Endothelial cell of umbilical vein (primary cell): ENCODE measurements around the gene ZC3H13.

Experiments used
- EZH2 ChIP-seq: IDR thresholded peaks from 2 replicates; pipeline ENCODE4 v1.6.1; 2012; ENCODE audit warnings: borderline replicate concordance, low read depth, mild to moderate bottlenecking, moderate library complexity, low read length, inconsistent platforms; ENCODE audit not compliant: severe bottlenecking
- JUN ChIP-seq: IDR thresholded peaks from 2 replicates; pipeline ENCODE4 v1.6.1; 2011; ENCODE audit warnings: borderline replicate concordance, low read depth; ENCODE audit not compliant: insufficient read length, insufficient read depth
- MYC ChIP-seq: IDR thresholded peaks from one replicate; pipeline ENCODE4 v1.6.1; 2011; ENCODE audit warnings: mild to moderate bottlenecking, low read depth, low read length
- POLR2A ChIP-seq: IDR thresholded peaks from 2 replicates; pipeline ENCODE4 v1.6.1; 2012; ENCODE audit warnings: low read depth, mild to moderate bottlenecking, control low read depth, low read length
- POLR2AphosphoS5 ChIP-seq: IDR thresholded peaks from 2 replicates; pipeline ENCODE4 v1.6.1; 2012; ENCODE audit warnings: low read depth, mild to moderate bottlenecking, control low read depth, low read length, moderate library complexity; ENCODE audit not compliant: insufficient read depth
- TF ChIP-seq, protein P1 (sequence below), 2 donors: IDR thresholded peaks; 1 replicate in 1 of 2; 2 replicates in 1 of 2; pipeline ENCODE4 v1.5.1; 2011; ENCODE audit warnings: low read length in 2 of 2, mild to moderate bottlenecking in 2 of 2, moderate library complexity in 2 of 2, control low read depth in 1 of 2, inconsistent platforms in 1 of 2, low read depth in 1 of 2; ENCODE audit not compliant: insufficient read depth in 1 of 2; ENCODE audit errors: extremely low read depth in 1 of 2
- TF ChIP-seq, protein P2 (sequence below): IDR thresholded peaks from 2 replicates; pipeline ENCODE4 v1.6.1; 2011; ENCODE audit not compliant: insufficient read depth, insufficient read length

DNA sequence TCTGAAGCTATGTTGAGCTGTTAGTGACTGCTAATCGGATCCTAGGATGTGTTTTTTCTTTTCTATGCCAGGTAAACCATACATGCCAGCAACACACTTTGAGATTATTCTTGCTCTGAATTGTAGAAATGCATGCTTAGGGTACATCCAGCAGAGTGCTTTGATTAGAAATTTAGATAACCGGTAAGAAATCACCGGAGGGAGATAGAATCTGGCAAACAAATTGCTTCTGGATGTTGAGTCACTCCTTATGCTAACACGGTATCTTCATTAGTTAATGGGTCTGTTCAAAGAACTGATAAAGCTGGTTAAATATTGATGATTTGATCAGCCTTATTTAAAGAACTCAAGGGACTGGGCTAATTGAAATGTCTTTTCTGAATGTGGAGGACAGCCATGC is 115.9 kb downstream of the ZC3H13 start:
- TF ChIP-seq MYC = no peak
- no peak for TF ChIP-seq JUN
- no peak for TF ChIP-seq POLR2A
- TF ChIP-seq, protein P1, sequence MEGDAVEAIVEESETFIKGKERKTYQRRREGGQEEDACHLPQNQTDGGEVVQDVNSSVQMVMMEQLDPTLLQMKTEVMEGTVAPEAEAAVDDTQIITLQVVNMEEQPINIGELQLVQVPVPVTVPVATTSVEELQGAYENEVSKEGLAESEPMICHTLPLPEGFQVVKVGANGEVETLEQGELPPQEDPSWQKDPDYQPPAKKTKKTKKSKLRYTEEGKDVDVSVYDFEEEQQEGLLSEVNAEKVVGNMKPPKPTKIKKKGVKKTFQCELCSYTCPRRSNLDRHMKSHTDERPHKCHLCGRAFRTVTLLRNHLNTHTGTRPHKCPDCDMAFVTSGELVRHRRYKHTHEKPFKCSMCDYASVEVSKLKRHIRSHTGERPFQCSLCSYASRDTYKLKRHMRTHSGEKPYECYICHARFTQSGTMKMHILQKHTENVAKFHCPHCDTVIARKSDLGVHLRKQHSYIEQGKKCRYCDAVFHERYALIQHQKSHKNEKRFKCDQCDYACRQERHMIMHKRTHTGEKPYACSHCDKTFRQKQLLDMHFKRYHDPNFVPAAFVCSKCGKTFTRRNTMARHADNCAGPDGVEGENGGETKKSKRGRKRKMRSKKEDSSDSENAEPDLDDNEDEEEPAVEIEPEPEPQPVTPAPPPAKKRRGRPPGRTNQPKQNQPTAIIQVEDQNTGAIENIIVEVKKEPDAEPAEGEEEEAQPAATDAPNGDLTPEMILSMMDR (IDR thresholded peaks at IDR 0.05; ENCODE audit: extremely low read depth in 1 of 2, insufficient read depth in 1 of 2, low read depth in 1 of 2, low read length in 2 of 2) = no peak
- no peak for TF ChIP-seq EZH2
- no peak for TF ChIP-seq POLR2AphosphoS5
- TF ChIP-seq, protein P2, sequence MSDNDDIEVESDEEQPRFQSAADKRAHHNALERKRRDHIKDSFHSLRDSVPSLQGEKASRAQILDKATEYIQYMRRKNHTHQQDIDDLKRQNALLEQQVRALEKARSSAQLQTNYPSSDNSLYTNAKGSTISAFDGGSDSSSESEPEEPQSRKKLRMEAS = no peak
